ENCODE measurements around the gene TMEM250.

Gene TMEM250

GRCh38 chr9:136098844-136099243, 19.8 kb downstream of the TMEM250 start:
- FAIRE-seq (no peak), DNase-seq (ENCODE audit: insufficient read length, low spot score) (no peak)
- no peak for TF ChIP-seq CTCF (IDR thresholded peaks at IDR 0.05; ENCODE audit: insufficient read depth, missing control alignments)

GRCh38 chr9:136098210-136098609, 20.5 kb downstream of the TMEM250 start:
- FAIRE-seq (no peak), DNase-seq (ENCODE audit: insufficient read length, low spot score) (no peak)
- TF ChIP-seq CTCF (IDR thresholded peaks at IDR 0.05; ENCODE audit: insufficient read depth, missing control alignments) = no peak

- FAIRE-seq = no peak
- no peak for TF ChIP-seq CTCF (IDR thresholded peaks at IDR 0.05; ENCODE audit: insufficient read depth, missing control alignments)
- DNase-seq (ENCODE audit: insufficient read length, low spot score) = no peak
These were observed 22.1 kb downstream of the TMEM250 start for GRCh38 chr9:136096505-136097001.

GRCh38 chr9:136095070-136096058, 23.3 kb downstream of the TMEM250 start, which contains the start of gene NACC2:
Gene NACC2, minus strand, starts transcription at chr9:136095289. Its CDS starts 44,768 bp downstream, at chr9:136050521.
- FAIRE-seq = no peak
- TF ChIP-seq CTCF (IDR thresholded peaks at IDR 0.05; ENCODE audit: insufficient read depth, missing control alignments) = no peak
- peak; percentile 73 for DNase-seq (ENCODE audit: insufficient read length, low spot score)

GRCh38 chr9:136093995-136094881, 24.4 kb downstream of the TMEM250 start:
- TF ChIP-seq CTCF (IDR thresholded peaks at IDR 0.05; ENCODE audit: insufficient read depth, missing control alignments) = no peak
- FAIRE-seq (no peak), DNase-seq (ENCODE audit: insufficient read length, low spot score) (no peak)

GRCh38 chr9:136093346-136093986, 25.2 kb downstream of the TMEM250 start:
- no peak for TF ChIP-seq CTCF (IDR thresholded peaks at IDR 0.05; ENCODE audit: insufficient read depth, missing control alignments)
- DNase-seq (ENCODE audit: insufficient read length, low spot score) (no peak), FAIRE-seq (no peak)

Data from D721Med (cell line).